Cerebellar nuclear complex (tissue), 1 donor: ENCODE data around the gene DMBT1.

Source experiments
- DNase-seq, 2 experiments: peaks; one replicate each; lab custom pipeline; 2025; lab: John Stamatoyannopoulos, UW

DMBT1 gene

GRCh38 chr10:122560279-122560804, at the start of gene DMBT1:
DMBT1 (plus strand) TSS chr10:122560754; CDS start chr10:122560771, 17 bp downstream.
- DNase-seq, result no peak

- DNase-seq, result no peak
Measured at GRCh38 chr10:122513053-122513452, 47.5 kb upstream of the DMBT1 start.

GRCh38 chr10:122514045-122514840, 46.3 kb upstream of the DMBT1 start:
- no peak for DNase-seq

GRCh38 chr10:122515022-122515424, 45.5 kb upstream of the DMBT1 start:
- DNase-seq, result no peak

- DNase-seq, result no peak
Measured at GRCh38 chr10:122515588-122516231, 44.8 kb upstream of the DMBT1 start.

GRCh38 chr10:122516734-122517133, 43.8 kb upstream of the DMBT1 start:
- no peak for DNase-seq

- DNase-seq, result no peak
Measured at GRCh38 chr10:122519144-122519543, 41.4 kb upstream of the DMBT1 start.

- no peak for DNase-seq
Measured at GRCh38 chr10:122519873-122520272, 40.7 kb upstream of the DMBT1 start.

GRCh38 chr10:122521011-122521410, 39.5 kb upstream of the DMBT1 start:
- DNase-seq, result no peak

- DNase-seq, result no peak
Measured at GRCh38 chr10:122524811-122525210, 35.7 kb upstream of the DMBT1 start.

- no peak for DNase-seq
Measured at GRCh38 chr10:122525788-122526187, 34.8 kb upstream of the DMBT1 start.

GRCh38 chr10:122526892-122527291, 33.7 kb upstream of the DMBT1 start:
- no peak for DNase-seq

GRCh38 chr10:122530177-122530576, 30.4 kb upstream of the DMBT1 start:
- no peak for DNase-seq

GRCh38 chr10:122531261-122531660, 29.3 kb upstream of the DMBT1 start:
- DNase-seq, result no peak

GRCh38 chr10:122531939-122532338, 28.6 kb upstream of the DMBT1 start:
- DNase-seq, result no peak

- DNase-seq, result no peak
Measured at GRCh38 chr10:122532601-122533296, 27.8 kb upstream of the DMBT1 start.

- DNase-seq, result no peak
Measured at GRCh38 chr10:122537545-122537944, 23.0 kb upstream of the DMBT1 start.

GRCh38 chr10:122541541-122542002, 19.0 kb upstream of the DMBT1 start:
- no peak for DNase-seq

GRCh38 chr10:122543676-122544445, 16.7 kb upstream of the DMBT1 start:
- DNase-seq, result no peak

GRCh38 chr10:122544493-122544892, 16.1 kb upstream of the DMBT1 start:
- DNase-seq, result no peak

GRCh38 chr10:122546242-122546641, 14.3 kb upstream of the DMBT1 start:
- DNase-seq, result no peak
